ENCODE results near the gene BIRC7.
A peak's percentile ranks its signal among the peaks of the same experiment; 100 is the strongest.

The BIRC7 gene

DNA sequence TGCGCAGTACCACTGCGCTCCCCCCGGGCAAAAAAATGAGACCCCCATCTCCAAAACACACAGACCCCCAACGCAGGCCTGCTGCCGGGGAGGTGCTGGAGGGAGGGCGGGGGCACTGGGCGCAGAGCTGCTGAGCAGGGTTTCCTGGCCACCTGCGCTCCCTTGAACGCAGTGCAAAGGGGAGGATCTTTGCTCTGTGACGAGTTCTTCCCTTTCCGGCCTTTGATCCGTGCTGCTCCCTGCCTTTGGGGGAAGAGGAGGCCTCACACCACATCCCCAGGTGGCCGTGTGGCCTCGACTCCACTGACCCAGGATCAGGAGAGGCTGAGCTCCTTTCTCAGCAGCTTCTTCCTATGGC, 48.4 kb downstream of the BIRC7 start:
- Histone ChIP-seq H3K4me2 (peak overlapping the region; percentile 62 to 98 (median 92)), H4K20me1 (peaks cover 30 to 100% (median 82%) of the 10 kb centered on the region in 11 experiments; a peak in 20 of 22 replicates), H3K9ac (peak overlapping the region in 10 of 11 experiments; percentile 35 to 78 (median 64); a peak in 18 of 22 replicates), H3K4me3 (peak overlapping the region in 8 of 10 experiments; percentile 36 to 61 (median 52); a peak in 15 of 20 replicates), H3K27ac (peak overlapping the region; percentile 12 to 79 (median 60); a peak in 19 of 22 replicates), H3K36me3 (peaks cover 44 to 87% (median 77%) of the 10 kb centered on the region in 11 experiments), H3K27me3 (no peaks in the 10 kb centered on the region), H3K9me3 (replicated peaks in 1 of 11) (no peaks in the 10 kb centered on the region), H3K4me1 (peaks cover 55 to 100% (median 94%) of the 10 kb centered on the region in 10 experiments)
- no peak for TF ChIP-seq Cebpa-rat (IDR thresholded peaks at IDR 0.05)

DNA sequence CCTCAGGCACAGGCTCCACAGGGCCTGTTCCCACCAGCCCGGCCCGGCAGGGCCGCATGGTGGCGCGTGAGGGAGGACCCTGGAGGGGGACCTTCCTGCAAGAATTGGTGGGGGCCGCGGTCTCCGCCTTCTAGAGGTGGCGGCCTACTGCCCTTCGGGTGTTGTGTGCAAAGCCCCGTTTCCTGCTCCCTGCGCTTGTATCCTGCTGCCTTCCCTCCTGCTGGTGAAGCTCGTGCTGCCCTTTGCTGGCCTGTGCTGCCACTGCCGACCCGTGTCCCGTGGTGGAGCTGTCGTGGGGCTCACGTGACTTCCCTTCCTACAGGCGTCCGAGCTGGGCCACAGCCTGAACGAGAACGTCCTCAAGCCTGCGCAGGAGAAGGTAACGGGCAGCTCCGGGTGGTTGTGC, 48.8 kb downstream of the BIRC7 start:
- Histone ChIP-seq H3K9ac (peak overlapping the region; percentile 35 to 78 (median 66); a peak in 19 of 22 replicates), H3K27me3 (no peaks in the 10 kb centered on the region), H3K36me3 (peaks cover 44 to 87% (median 77%) of the 10 kb centered on the region in 11 experiments), H3K4me3 (peak overlapping the region in 9 of 10 experiments; percentile 19 to 61 (median 52); a peak in 16 of 20 replicates), H3K27ac (peak overlapping the region; percentile 32 to 79 (median 60); a peak in 19 of 22 replicates), H3K9me3 (replicated peaks in 1 of 11) (no peaks in the 10 kb centered on the region), H4K20me1 (peaks cover 35 to 100% (median 82%) of the 10 kb centered on the region in 11 experiments; a peak in 21 of 22 replicates), H3K4me1 (peaks cover 51 to 100% (median 91%) of the 10 kb centered on the region in 10 experiments), H3K4me2 (peak overlapping the region; percentile 62 to 98 (median 92))
- no peak for TF ChIP-seq Cebpa-rat (IDR thresholded peaks at IDR 0.05)

GRCh38 chr20:63284981-63285524, 49.3 kb downstream of the BIRC7 start:
- Histone ChIP-seq H3K36me3 (peaks cover 39 to 83% (median 73%) of the 10 kb centered on the region in 11 experiments; a peak in 21 of 22 replicates), H3K9me3 (replicated peaks in 1 of 11) (no peaks in the 10 kb centered on the region), H3K27ac (peak overlapping the region; percentile 20 to 79 (median 60); a peak in 18 of 22 replicates), H3K9ac (peak overlapping the region; percentile 35 to 78 (median 66); a peak in 19 of 22 replicates), H4K20me1 (peaks cover 40 to 100% (median 83%) of the 10 kb centered on the region in 11 experiments; a peak in 21 of 22 replicates), H3K4me1 (peaks cover 51 to 99% (median 87%) of the 10 kb centered on the region in 10 experiments), H3K4me3 (peak overlapping the region in 9 of 10 experiments; percentile 19 to 61 (median 52); a peak in 15 of 20 replicates), H3K27me3 (no peaks in the 10 kb centered on the region), H3K4me2 (peak overlapping the region; percentile 62 to 98 (median 92))
- no peak for TF ChIP-seq Cebpa-rat (IDR thresholded peaks at IDR 0.05)

DNA sequence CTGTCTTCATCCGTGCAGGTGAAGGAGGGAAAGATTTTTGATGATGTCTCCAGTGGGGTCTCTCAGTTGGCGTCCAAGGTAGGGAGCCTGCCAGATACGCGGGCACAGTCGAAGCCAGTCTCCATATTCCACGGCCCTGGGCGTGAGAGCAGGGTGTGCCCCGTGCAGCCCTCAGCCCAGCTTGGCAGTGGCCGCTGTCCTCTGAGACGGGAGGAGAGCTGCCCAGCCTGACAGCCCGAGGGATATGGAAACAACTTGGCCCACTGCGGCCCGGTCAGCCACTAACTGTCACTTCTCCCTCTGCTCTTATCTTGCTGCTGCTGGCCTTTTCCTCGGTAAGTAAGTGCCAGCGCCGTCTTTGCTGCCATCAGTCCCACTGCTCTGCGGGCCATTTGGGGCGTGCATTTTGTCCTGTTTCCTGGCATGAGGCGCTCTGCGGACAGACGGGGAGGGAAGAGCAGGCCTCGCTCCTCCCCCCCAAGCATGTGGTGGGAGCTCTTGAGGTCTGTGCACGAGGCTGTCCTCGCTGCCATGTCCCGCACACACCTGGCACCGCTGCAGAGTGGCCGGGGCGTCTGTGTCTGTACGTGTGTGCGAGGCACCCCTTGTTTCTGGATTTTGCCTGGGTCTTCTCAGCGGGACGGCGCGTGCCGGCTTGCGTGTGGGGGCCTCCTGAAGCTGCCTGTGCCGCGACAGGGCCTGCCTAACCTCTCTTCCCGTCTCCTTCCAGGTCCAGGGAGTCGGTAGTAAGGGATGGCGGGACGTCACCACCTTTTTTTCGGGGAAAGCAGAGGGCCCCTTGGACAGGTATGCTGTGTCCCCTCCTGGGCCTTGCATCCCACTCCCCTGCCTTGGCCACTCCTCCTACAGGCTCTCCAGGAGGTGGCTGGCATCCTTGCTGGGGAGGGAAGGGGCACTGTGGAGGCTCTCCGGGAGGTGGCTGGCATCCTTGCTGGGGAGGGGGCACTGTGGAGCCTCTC, 50.2 kb downstream of the BIRC7 start:
- H3K4me2 ChIP-seq, result peak overlapping the region; percentile 62 to 98 (median 92)
- H3K4me3 ChIP-seq, result peak overlapping the region in 4 of 10 experiments; percentile 52 to 61 (median 54); a peak in 6 of 20 replicates
- no peak for TF ChIP-seq Cebpa-rat (IDR thresholded peaks at IDR 0.05)
- H3K4me1 ChIP-seq, result peaks cover 46 to 99% (median 86%) of the 10 kb centered on the region in 10 experiments
- peaks cover 44 to 100% (median 83%) of the 10 kb centered on the region in 11 experiments; a peak in 21 of 22 replicates for H4K20me1 ChIP-seq
- H3K27ac ChIP-seq, result peak overlapping the region in 3 of 11 experiments; percentile 69 to 79 (median 78); a peak in 4 of 22 replicates
- H3K9me3 ChIP-seq (replicated peaks in 1 of 11), result no peaks in the 10 kb centered on the region
- H3K27me3 ChIP-seq, result no peaks in the 10 kb centered on the region
- peaks cover 35 to 76% (median 64%) of the 10 kb centered on the region in 11 experiments; a peak in 21 of 22 replicates for H3K36me3 ChIP-seq
- H3K9ac ChIP-seq, result peak overlapping the region in 10 of 11 experiments; percentile 3 to 78 (median 66); a peak in 12 of 22 replicates

DNA sequence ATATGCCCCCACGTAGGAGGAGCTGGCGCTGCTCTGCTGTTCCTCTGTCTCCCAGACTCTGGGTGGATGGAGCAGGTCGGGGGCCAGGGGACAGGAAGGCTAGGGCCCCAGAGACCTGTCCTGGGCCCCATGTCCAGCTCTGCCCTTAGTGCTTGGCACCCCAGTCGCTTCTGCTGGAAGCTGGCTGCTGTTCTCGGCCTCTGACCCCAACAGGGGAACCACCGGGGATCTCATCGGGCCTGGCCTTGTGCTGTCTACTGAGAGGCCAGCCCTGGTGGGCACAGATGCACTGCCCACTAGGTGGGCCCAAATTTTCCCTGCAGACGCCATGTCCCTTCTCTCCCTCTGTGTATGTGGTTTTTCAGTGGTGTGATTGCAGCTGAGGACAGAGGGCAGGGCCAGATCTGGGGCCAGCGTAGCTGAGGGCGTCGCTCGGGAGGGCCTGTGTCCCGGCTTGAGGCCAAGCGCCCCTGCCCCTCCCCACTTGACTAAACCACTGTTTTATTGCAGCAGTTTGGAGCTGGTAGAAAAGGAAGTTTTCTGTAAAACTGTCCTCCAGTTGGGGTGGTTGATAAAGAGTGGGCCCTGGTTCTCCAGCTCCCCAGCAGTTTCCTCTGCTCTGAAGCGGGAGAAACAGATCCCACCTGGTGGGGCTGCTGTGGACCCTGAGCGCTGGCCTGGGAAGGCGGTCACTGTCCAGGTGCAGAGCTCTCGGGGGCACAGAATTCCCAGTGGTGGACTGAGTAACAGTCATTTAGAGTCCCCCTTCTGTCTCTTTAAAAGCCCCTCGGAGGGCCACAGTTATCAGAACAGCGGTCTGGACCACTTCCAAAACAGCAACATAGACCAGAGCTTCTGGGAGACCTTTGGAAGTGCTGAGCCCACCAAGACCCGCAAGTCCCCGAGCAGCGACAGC, 51.3 kb downstream of the BIRC7 start:
- Histone ChIP-seq H3K27ac (peak overlapping the region in 1 of 11 experiments; percentile 22; a peak in 1 of 22 replicates), H3K9me3 (replicated peaks in 1 of 11) (no peaks in the 10 kb centered on the region), H3K9ac (peak overlapping the region in 6 of 11 experiments; percentile 9 to 57 (median 28); a peak in 5 of 22 replicates), H3K4me2 (peak overlapping the region in 6 of 11 experiments; percentile 2 to 59 (median 48); a peak in 10 of 22 replicates), H3K4me1 (peaks cover 36 to 99% (median 85%) of the 10 kb centered on the region in 10 experiments), H3K27me3 (no peaks in the 10 kb centered on the region), H3K4me3 (no peak overlapping the region), H4K20me1 (peaks cover 43 to 100% (median 76%) of the 10 kb centered on the region in 11 experiments; a peak in 21 of 22 replicates), H3K36me3 (peaks cover 29 to 65% (median 55%) of the 10 kb centered on the region in 11 experiments; a peak in 21 of 22 replicates)
- TF ChIP-seq Cebpa-rat (IDR thresholded peaks at IDR 0.05), result no peak

GRCh38 chr20:63287697-63288580, 52.2 kb downstream of the BIRC7 start:
- Histone ChIP-seq H3K4me3 (no peak overlapping the region), H3K36me3 (peaks cover 24 to 56% (median 47%) of the 10 kb centered on the region in 11 experiments; a peak in 21 of 22 replicates), H3K27ac (no peak overlapping the region), H4K20me1 (peaks cover 34 to 97% (median 67%) of the 10 kb centered on the region in 11 experiments; a peak in 21 of 22 replicates), H3K4me1 (peaks cover 29 to 99% (median 85%) of the 10 kb centered on the region in 10 experiments), H3K9ac (peak overlapping the region in 1 of 11 experiments; percentile 35; a peak in 1 of 22 replicates), H3K9me3 (replicated peaks in 1 of 11) (no peaks in the 10 kb centered on the region), H3K27me3 (no peaks in the 10 kb centered on the region), H3K4me2 (peak overlapping the region in 6 of 11 experiments; percentile 1 to 54 (median 42); a peak in 7 of 22 replicates)
- TF ChIP-seq Cebpa-rat (IDR thresholded peaks at IDR 0.05), result no peak

Data from BLaER1 treated with 17β-estradiol and CSF1 and Interleukin-3, amounts not matched to agents 10 nM and 100 nM (cell line).